HEK293T (cell line): ENCODE measurements around the gene HAUS3.

Experiments
- CTCF ChIA-PET: fragments of 350-600 bp; formaldehyde crosslinking; extraction: SDS; loops from one replicate; lab custom pipeline; 2021; ENCODE audit warnings: antibody characterized with exemption, inconsistent platforms; lab: Yijun Ruan, JAX
- POLR2A ChIA-PET: fragments of 350-600 bp; formaldehyde crosslinking; extraction: SDS; loops from one replicate; lab custom pipeline; 2020; ENCODE audit warnings: antibody characterized with exemption, inconsistent platforms; lab: Yijun Ruan, JAX
- DNase-seq: peaks from one replicate; pipeline ENCODE4 v3.0.0; 2012; ENCODE audit warnings: mixed read lengths; ENCODE audit errors: extremely low spot score
- BHLHE40 ChIP-seq: fragments of 450-650 bp; IDR thresholded peaks from 2 replicates; pipeline ENCODE4 v1.6.1; 2016; ENCODE audit warnings: mild to moderate bottlenecking, moderate library complexity, borderline replicate concordance
- ELF4 ChIP-seq: fragments of 450-650 bp; IDR thresholded peaks from 2 replicates; pipeline ENCODE4 v1.6.1; 2017; ENCODE audit warnings: antibody characterized with exemption
- FOXK2 ChIP-seq: fragments of 450-650 bp; IDR thresholded peaks from 2 replicates; pipeline ENCODE4 v1.6.1; 2016; ENCODE audit warnings: mild to moderate bottlenecking
- FOXM1 ChIP-seq: fragments of 450-650 bp; IDR thresholded peaks from 2 replicates; pipeline ENCODE4 v1.6.1; 2017; ENCODE audit warnings: mild to moderate bottlenecking, borderline replicate concordance
- NFRKB ChIP-seq: fragments of 450-650 bp; IDR thresholded peaks from 2 replicates; pipeline ENCODE4 v1.6.1; 2016; ENCODE audit warnings: mild to moderate bottlenecking, moderate library complexity

HAUS3 gene

DNA sequence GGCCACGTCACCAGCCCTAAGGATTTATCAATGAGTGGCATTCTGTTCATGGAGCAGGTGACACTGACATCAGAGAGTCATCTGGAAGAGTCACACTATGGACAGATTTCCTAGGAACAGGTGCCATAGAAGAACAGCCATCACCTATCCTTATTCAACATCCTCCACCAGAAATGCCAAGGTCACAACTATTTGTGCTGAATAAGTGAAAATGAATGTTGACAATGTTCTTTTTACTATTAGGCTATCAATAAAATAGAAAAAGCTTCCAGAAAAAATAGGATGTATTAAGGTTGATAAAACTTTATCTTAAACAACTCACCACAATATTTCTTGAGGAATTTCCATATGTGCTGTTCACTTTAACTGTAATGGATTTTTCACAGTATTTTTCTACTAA, 62.9 kb downstream of the HAUS3 start:
- CTCF ChIA-PET = interaction anchor here (0.7 kb wide), 2 partner anchors 89 to 504 kb away, joined by 3 read pairs; no protein-coding TSS in a partner anchor
- POLR2A ChIA-PET = no interaction called here
- TF ChIP-seq ELF4 = no peak
- no peak for TF ChIP-seq FOXM1
- TF ChIP-seq NFRKB = no peak
- TF ChIP-seq BHLHE40 = no peak
- no peak for TF ChIP-seq FOXK2
- DNase-seq = no peak
